ENCODE data around the gene MPP7.

GRCh38 chr10:28332726-28333125 is 29.9 kb upstream of the MPP7 start:
- TF ChIP-seq CTCF (IDR thresholded peaks at IDR 0.05) (no peak), POLR2A (IDR thresholded peaks at IDR 0.05) (no peak), POLR2AphosphoS5 (IDR thresholded peaks at IDR 0.05) (no peak)
